ENCODE data around the gene NKX6-1. TPM values are rescaled to one million over a fixed set of nuclear protein-coding genes. Genes with fewer than 3 reads are reported as not detected.

Gene NKX6-1
- total RNA-seq, 4 donors from 2014 or later: 0.66 to 10.5 (median 2.0) TPM

GRCh38 chr4:84502955-84503373, 3.9 kb upstream of the NKX6-1 start:
- 30 to 35% methylated on average over 17 to 18 of the region's 18 CpGs for WGBS, 2 donors
- intact Hi-C loops (cut with DNase I): no loop called here
- H3K4me3 ChIP-seq: peak overlapping the region in 3 of 4 donors; percentile 57 to 71 (median 63)
- no peaks in the 10 kb centered on the region for H3K9me3 ChIP-seq
- peak overlapping the region; percentile 52 to 92 (median 88) for H3K27ac ChIP-seq
- H3K4me1 ChIP-seq: peaks cover 9 to 33% (median 12%) of the 10 kb centered on the region in 3 donors
- H3K36me3 ChIP-seq: no peaks in the 10 kb centered on the region
- H3K27me3 ChIP-seq: peaks cover 2 to 100% (median 24%) of the 10 kb centered on the region in 4 donors
- no peak for DNase-seq
- TF ChIP-seq POLR2A (IDR thresholded peaks at IDR 0.05): no peak
- TF ChIP-seq, protein P1, sequence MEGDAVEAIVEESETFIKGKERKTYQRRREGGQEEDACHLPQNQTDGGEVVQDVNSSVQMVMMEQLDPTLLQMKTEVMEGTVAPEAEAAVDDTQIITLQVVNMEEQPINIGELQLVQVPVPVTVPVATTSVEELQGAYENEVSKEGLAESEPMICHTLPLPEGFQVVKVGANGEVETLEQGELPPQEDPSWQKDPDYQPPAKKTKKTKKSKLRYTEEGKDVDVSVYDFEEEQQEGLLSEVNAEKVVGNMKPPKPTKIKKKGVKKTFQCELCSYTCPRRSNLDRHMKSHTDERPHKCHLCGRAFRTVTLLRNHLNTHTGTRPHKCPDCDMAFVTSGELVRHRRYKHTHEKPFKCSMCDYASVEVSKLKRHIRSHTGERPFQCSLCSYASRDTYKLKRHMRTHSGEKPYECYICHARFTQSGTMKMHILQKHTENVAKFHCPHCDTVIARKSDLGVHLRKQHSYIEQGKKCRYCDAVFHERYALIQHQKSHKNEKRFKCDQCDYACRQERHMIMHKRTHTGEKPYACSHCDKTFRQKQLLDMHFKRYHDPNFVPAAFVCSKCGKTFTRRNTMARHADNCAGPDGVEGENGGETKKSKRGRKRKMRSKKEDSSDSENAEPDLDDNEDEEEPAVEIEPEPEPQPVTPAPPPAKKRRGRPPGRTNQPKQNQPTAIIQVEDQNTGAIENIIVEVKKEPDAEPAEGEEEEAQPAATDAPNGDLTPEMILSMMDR (IDR thresholded peaks at IDR 0.05): no peak

- Histone ChIP-seq H3K4me1 (peaks cover 9 to 38% (median 17%) of the 10 kb centered on the region in 3 donors), H3K27me3 (peaks cover 7 to 100% (median 25%) of the 10 kb centered on the region in 4 donors), H3K27ac (peak overlapping the region; percentile 52 to 92 (median 88)), H3K36me3 (no peaks in the 10 kb centered on the region), H3K4me3 (peak overlapping the region; percentile 4 to 71 (median 60)), H3K9me3 (no peaks in the 10 kb centered on the region)
- TF ChIP-seq POLR2A (IDR thresholded peaks at IDR 0.05): no peak
- TF ChIP-seq, protein P1 (IDR thresholded peaks at IDR 0.05): no peak
- intact Hi-C loops (cut with DNase I): no loop called here
- 33 to 35% methylated on average over 14 of the region's 14 CpGs for WGBS, 2 donors
- DNase-seq: no peak
Observed at GRCh38 chr4:84502333-84502954, 3.4 kb upstream of the NKX6-1 start.

DNA sequence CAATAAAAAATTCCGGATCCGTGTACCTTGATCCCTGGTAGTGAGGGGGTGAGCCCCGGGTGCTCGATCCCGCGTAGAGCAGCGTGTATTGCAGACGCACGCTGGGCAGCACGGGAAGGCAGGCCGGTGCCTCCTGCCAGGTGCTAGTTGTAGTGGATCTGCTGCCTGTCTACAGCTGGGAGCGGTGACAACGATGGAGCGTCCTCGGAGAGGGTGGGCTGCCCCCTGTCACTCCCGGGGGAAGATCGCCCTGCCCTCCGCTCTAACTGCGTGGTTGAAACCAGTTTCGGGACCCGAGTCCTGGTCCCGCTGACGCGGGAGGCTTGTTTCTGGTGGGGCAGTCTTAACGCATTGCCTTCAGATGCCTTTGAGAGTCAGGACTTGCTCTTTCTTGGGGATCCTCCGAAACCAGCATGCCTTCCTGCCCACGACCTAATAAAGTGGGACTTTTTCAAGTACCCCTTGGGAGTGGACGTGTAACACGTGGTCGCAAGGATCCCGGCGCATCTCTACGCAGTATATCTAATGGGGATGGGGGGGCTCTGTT, 2.7 kb upstream of the NKX6-1 start:
- H3K27me3 ChIP-seq: peaks cover 8 to 100% (median 31%) of the 10 kb centered on the region in 4 donors
- no peak for TF ChIP-seq POLR2A (IDR thresholded peaks at IDR 0.05)
- TF ChIP-seq, protein P1 (IDR thresholded peaks at IDR 0.05): no peak
- peak overlapping the region; percentile 43 to 92 (median 88) for H3K27ac ChIP-seq
- H3K36me3 ChIP-seq: no peaks in the 10 kb centered on the region
- WGBS, 2 donors: 7 to 23% methylated on average over 19 to 30 of the region's 33 CpGs
- H3K4me1 ChIP-seq: peaks cover 9 to 45% (median 21%) of the 10 kb centered on the region in 3 donors
- DNase-seq: no peak
- H3K4me3 ChIP-seq: peak overlapping the region; percentile 4 to 71 (median 60)
- intact Hi-C loops (cut with DNase I): no loop called here
- H3K9me3 ChIP-seq: no peaks in the 10 kb centered on the region

DNA sequence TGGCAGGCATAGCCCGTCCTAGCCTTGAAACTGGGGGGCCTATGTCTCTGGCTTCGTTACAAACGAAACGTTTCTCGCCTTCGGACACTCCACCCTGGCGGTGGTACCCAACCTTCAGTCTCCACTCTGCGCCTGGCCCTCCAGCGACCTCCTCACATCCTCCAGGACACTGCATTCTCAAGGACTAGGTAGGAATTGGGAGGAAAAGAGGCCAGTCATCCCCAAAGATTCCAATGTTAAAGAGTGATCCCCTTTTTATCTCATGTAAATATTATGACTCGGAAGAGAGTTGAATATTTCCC, 2.1 kb upstream of the NKX6-1 start:
- intact Hi-C loops (cut with DNase I): no loop called here
- TF ChIP-seq, protein P1 (IDR thresholded peaks at IDR 0.05): no peak
- no peak for TF ChIP-seq POLR2A (IDR thresholded peaks at IDR 0.05)
- Histone ChIP-seq H3K27ac (peak overlapping the region; percentile 43 to 92 (median 88)), H3K36me3 (no peaks in the 10 kb centered on the region), H3K4me1 (peaks cover 9 to 51% (median 21%) of the 10 kb centered on the region in 3 donors), H3K4me3 (peak overlapping the region in 3 of 4 donors; percentile 57 to 71 (median 63)), H3K27me3 (peaks cover 8 to 100% (median 35%) of the 10 kb centered on the region in 4 donors), H3K9me3 (no peaks in the 10 kb centered on the region)
- DNase-seq: no peak
- 13 to 14% methylated on average over 3 to 9 of the region's 10 CpGs for WGBS, 2 donors

Data from esophagus squamous epithelium (tissue), 5 donors.